Activated CD4-positive, alpha-beta T cell treated with anti-CD3 and anti-CD28 coated beads, Interleukin-2, amount 50 U/mL, for 48 hours (primary cell): ENCODE data around the gene CDH11.

Experiments used
- DNase-seq, 2 experiments: peaks; one replicate each; pipeline ENCODE4 v3.0.0-alpha.2; 2020

Gene CDH11

DNA sequence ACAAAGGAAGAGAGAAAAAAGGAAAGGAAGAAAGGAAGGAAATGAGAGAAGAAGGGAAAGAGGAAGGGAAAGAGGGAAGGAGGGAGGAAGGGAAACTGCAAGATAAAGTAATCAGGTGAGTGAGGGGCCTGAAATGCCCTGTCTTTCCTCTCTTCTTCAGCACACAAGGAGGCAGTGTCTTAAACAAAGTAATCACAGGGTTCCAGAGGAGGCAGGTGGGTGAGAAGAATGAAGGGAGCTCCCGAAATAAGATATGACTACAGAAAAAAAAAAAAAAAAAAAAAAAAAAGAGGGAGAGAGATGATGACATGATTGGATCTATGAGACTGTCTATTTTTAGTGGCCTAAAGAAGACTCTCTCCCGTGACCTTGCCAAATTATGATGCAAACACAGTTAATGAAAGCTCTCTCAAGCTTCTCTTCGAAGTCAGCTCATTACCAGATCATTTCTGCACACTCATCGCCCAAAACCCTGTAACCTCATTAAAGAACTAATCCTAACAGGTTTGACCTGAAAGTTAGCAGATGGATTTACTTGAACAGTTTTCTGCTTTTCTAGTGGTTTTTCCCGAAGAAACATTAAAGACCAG is 53.6 kb downstream of the CDH11 start:
- no peak for DNase-seq

GRCh38 chr16:65066651-65067050 is 55.2 kb downstream of the CDH11 start:
- DNase-seq: no peak

- DNase-seq: no peak
These were observed 56.8 kb downstream of the CDH11 start for GRCh38 chr16:65065031-65065430.

- no peak for DNase-seq
These were observed 57.7 kb downstream of the CDH11 start for GRCh38 chr16:65064131-65064530.

DNA sequence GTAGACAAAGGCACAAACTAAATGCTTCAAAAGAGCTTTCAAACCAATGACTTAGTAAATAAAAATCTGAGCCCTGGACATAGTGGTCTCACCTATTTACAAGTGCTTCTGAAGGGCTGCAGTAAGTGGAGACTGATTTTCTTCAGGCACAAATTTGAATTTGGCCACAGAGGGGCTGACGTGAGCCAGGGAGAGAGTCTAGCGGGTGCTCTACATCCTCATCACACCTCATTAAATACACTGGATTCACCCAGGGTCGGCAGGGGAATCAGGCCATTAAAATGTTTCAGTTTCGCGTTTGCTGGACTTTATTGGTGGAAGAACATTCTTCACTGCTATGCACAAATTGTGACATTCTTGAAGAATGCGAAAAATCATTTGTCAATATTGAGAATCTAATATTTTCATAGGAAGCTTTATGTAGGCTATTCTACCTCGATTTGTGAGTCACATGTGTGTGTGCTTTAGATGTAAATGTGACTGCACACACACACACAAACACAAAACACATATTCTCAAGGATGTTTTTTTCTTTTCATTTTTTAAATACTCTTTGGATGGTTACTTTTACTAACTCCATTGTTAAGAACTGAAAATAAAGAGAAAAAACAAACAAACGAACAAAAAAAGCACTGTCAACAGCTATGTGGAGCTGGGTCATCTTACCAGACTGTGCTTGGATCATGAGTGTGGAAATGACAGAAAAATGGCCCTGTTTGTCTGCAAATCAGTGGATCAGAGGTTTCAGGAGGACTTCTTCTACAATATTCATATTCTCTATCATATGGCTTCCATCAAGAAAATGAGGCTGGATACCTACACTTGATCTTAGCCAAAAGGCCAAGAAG is 58.9 kb downstream of the CDH11 start:
- DNase-seq: no peak

DNA sequence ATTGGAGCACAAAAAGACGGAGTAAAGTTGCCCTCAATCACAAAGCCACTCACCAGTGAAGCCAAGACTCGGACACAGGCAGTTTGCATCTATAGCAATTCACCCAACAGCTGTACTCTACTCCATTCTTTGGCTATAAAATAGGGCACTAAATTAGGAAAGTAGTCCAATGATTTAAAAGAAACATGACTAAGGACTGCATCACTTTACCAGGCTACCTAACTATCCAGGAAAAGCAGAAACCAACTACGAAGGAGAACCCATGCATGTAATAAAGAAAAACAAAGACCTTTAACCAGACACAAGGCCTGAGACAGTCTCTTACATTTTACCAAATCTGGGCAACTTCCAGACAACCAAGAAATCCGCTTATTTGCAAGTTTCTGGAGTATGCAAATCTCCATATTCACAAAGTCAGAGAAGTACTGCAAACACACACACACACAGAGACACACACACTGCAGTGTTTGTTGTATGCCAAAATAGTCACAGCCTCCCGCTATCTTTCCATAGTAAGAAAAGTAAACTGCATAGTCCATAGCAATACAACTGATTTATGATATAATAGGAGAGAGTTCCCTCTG is 59.8 kb downstream of the CDH11 start:
- no peak for DNase-seq

DNA sequence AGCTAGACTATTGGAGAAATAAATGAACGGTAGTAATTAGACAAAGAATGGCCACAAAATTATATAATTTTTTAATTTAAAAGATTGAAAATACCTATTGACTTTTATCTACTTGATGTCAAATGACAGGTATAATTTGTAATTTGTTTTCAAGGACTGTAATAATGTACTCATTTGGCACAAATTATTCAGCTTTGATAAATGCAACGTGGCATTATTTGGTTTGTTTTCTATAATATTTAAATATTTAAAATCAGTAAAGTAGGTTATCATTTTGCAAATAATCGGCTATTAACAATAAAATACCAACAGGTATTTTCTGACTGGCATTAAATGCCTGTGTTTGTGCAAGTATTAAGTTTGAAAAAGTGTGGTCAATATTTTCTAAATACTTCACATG is 60.6 kb downstream of the CDH11 start:
- DNase-seq: no peak

GRCh38 chr16:65059406-65059980 is 62.4 kb downstream of the CDH11 start:
- DNase-seq: no peak

GRCh38 chr16:65057184-65057583 is 64.7 kb downstream of the CDH11 start:
- no peak for DNase-seq

- DNase-seq: no peak
These were observed 67.4 kb downstream of the CDH11 start for GRCh38 chr16:65054457-65054856.

- no peak for DNase-seq
These were observed 72.2 kb downstream of the CDH11 start for GRCh38 chr16:65049679-65050078.

DNA sequence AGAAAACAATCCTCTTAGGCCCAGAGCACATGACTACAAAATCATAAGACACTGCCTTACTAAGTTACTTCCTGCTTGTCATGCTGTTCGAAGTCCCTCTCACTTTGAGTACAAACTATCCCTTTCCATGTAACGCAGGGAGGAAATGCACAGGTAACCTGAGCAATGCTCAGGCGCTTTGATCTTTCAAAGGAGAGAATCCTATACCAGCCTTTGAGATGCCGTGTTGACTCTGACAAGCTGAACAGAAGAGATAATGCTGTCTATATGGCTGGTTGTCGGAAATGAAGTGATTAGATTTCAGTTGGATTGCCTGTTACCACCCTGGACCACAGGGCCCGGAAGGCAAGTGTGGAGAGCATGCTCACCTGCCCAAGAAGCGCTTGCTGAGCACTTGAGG is 75.9 kb downstream of the CDH11 start:
- no peak for DNase-seq

GRCh38 chr16:65044873-65045272 is 77.0 kb downstream of the CDH11 start:
- DNase-seq: no peak

DNA sequence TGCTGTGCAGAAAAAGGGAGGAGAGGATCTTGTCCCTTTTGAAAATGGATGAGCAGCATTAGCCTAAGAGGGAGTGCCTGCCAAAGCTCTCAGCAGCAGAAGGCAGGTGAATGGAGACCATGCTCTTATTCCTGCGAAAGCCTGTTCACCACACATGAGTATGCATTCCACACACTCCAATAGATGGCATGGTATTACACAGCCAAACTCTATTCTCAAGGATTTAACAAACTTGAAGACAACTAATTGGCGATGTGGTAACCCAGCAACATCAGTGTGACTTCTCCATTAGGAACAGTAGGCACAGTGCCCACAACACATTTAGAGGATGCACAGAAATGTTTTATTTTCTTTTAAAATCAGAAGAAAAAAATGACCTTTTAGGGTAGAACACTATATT is 77.8 kb downstream of the CDH11 start:
- DNase-seq: no peak

- no peak for DNase-seq
These were observed 79.2 kb downstream of the CDH11 start for GRCh38 chr16:65042438-65043365.

GRCh38 chr16:65041667-65042066 is 80.2 kb downstream of the CDH11 start:
- DNase-seq: no peak

GRCh38 chr16:65038100-65038499 is 83.8 kb downstream of the CDH11 start:
- no peak for DNase-seq

DNA sequence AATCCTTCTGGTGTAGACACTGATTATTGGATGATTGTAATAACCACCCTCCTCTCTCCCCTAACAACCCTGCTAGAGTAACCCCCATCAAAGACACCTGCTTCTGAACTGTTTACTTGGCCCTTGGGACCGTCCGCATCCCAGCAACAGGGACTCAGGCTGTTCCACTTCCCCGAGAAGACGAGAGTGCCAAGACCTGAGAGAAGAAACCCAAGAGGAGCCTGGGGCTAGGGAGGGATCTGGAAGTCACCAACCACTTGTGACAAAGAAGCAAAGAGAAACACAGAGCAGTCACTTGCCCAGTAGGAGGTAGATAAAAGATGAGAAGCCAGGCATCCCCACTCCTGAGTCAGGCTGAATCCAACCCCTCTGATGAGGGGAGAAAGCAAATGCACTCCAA is 84.3 kb downstream of the CDH11 start:
- no peak for DNase-seq

DNA sequence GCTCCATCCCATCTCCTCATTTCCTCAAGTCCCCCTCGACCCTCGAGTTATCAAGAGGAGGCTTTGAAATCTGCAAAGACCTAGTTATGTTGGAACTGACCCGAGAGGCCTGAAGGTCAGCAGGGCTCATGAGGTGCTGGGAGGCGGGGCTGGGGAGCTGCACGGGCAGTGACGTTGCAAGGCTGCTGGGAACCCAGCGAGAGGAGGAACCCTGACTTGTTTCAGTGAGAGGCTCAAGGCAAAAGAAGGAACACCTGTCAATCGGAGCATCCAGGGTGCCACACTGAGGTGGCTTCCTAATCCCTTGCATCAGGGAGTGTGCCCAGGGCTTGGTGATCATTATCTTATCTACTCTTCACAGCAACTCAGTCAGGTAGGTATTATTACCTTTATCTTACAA is 86.9 kb downstream of the CDH11 start:
- DNase-seq: no peak

DNA sequence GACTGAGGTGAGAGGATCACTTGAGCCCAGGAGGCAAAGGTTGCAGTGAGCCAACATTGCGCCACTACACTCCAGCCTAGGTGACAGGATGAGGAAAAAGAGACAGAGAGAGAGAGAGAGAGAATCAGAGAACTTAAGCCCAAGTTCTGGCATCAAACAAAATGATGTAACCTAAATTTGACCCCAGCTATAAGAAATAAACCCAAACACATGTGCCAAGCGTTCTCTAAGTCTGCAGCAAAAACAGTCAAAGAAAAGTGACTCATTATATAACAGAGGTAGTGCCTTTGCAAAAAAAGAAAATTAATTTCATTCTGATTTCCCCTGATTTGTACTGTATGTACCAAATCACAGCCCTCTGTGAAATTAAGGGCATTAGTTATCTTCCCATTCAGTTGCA is 89.5 kb downstream of the CDH11 start:
- no peak for DNase-seq

DNA sequence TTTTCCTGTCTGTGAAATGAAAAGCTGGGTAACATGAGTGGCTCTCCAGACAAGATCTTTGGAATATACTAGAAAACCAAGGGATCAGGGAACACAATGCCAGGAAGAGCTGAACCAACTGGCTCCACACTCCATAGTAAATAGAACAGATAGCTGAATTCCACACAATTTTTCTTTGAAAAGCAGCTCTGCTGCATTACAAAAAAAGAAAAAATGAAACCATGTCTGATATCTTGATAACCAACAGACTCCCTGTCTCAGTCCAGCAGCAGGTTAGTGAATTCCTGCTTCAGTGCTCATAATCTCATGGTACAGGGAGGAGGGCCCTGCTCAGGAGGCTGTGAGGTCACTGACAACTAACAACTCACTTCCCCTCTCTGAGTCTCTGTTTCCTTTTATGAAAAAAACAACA is 97.1 kb downstream of the CDH11 start:
- no peak for DNase-seq

DNA sequence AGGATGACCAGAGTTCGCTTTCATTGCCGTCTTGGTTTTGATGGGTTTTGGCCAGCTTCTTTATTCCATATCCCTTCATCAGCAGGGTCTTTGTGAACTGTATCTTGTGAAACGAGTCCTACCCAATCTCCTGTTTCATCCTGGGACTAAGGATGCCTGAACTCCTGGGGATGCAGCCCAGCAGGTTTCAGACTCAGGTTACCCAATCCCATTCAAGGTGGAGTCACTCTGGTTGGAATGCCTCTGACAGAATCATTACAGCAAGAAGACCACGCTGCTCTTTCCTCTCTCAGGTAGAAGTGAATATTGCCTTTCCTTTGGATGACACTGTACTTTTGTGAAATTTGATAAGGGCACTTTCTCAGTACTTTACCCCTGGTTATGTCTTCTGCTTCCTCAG is 98.1 kb downstream of the CDH11 start:
- DNase-seq: no peak
